ENCODE data around the gene PLEK.
A peak's percentile ranks its signal among the peaks of the same experiment; 100 is the strongest.
"Not testable (repeated sequence)": the region's sequence is repeated elsewhere in the genome, so short reads cannot be mapped to it uniquely, and the experiment has no call there.

The PLEK gene

GRCh38 chr2:68418419-68418818 is 53.3 kb downstream of the PLEK start:
- no peak for DNase-seq

DNA sequence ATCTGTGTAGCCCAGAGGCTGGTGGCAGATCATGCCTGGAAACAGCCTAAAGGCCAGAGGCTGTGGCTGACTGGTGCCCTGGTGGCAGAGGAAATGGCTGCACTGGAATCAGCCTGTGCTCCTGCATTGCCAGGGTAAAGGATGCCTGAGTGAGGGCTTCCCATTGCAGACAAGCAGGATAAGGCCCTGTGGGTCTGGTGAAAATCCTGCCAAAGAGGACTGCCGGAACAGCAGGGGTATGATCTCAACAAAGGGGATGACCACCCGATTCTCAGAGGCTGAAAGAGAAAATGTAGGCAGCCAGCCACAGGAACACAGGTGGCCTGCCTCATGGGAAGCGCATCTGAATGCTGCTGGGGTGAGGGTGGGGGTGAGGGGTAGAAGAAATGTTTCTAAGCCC is 53.8 kb downstream of the PLEK start:
- DNase-seq = no peak

- DNase-seq = no peak
These were observed 55.3 kb downstream of the PLEK start for GRCh38 chr2:68420254-68420910.

GRCh38 chr2:68423966-68424650 is 59.0 kb downstream of the PLEK start:
- DNase-seq = no peak

DNA sequence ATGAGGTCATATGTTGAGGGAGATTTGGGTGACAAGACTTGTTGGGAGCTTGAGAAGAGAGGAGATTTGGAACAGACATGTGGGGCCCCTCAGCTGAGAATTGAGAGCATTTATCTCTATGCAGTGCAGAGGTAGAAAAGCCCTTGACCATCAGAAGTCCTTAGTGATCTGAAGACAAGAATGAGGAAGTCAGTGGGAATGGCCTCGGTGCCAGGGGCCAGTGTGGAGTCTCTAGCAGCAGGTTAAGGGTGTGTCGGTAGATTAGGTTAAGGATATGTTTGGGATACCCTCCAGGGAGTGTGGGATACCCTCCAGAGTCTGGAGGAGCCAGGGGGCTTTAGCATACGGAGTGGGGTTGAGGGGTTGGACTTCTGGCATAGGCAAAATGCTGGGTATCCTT is 60.4 kb downstream of the PLEK start:
- DNase-seq = no peak

DNA sequence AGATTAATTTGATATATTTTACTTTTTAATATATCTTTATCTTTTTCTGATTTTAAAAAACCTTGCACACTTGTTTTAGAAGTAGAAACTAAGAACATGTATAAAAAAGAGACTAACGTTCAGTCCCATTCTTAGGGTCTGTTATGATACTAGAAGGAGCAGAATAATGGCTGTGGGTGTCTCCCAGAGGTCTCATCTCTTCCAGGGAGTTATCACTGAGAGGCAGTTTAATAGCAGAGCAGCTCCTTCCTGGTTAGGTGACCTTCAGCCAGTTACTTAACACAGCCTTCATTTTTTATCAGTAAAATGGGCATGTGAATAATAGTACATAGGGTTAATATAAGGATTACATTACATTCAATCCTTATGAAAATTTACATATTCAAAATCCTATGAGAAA is 61.4 kb downstream of the PLEK start:
- DNase-seq = no peak

GRCh38 chr2:68426848-68427579 is 61.9 kb downstream of the PLEK start:
- no peak for DNase-seq

- DNase-seq = no peak
These were observed 63.0 kb downstream of the PLEK start for GRCh38 chr2:68428126-68428525.

DNA sequence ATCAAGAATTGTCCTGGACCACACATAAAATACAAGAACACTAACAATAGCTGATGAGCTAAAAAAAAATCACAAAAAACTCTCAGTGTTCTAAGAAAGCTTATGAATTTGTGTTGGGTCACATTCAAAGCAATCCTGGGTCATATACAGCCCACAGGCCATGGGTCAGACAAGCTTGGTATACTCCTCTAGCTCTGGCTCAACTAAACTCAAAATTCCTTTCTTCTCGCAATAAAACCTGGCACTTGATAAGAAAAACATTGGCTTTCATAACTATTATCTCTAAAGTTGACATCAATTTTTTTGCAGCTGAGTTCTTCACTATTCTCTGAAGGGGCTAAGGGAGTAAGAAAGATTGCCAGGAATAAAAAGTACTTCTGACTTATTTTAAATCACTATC is 63.7 kb downstream of the PLEK start:
- no peak for DNase-seq

DNA sequence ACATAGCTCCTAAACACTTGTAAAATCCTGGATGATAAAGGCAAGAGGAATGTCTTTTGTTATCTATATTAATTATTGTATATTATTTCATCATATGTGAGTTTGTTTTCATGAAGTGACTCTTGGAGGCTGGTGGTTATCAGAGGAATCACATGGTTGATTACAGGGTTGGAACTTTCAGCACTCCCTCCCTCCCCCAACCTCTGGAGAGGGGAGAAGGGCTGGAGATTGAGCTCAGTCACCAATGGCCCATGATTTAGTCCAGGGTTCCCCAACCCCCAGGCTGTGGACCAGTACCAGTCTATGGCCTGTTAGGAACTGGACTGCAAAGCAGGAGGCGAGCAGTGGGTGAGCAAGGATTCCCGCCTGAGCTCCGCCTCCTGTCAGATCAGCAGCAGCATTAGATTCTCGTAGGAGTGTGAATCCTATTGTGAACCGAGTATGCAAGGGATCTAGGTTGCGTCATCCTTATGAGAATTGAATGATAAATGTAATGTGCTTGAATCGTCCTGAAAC is 64.3 kb downstream of the PLEK start:
- DNase-seq = no peak

DNA sequence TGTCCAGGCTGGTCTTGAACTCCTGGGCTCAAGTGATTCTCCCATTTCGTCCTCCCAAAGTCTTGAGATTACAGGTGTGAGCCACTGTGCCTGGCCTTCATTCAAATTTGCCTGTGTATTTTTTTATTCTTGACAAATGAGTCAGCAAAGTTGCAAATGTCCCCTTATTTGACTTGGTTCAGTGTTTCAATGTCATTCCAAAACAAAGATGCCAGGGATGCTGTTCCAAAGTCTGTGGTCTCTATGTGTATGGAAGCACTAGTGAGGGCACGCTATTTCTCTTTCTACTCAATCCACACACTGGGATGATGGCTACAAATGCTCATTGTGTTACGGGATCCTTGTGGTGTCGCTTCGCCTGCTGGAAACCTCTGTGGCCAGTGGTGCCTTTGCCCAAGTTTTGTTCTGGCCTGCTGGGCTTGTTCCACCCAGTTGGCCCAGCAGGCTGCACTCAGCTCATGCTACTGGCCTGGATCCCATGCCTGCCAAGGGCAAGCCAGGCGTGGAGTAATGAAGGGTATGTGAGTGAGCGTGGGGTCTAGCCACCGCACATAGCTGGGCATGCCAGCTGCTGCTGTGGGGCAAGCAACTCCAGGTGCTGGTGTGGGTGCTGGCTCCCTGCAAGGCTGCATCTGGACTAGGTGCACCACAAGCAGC is 66.4 kb downstream of the PLEK start:
- no peak for DNase-seq

- DNase-seq = no peak
These were observed 67.9 kb downstream of the PLEK start for GRCh38 chr2:68432696-68433658.

DNA sequence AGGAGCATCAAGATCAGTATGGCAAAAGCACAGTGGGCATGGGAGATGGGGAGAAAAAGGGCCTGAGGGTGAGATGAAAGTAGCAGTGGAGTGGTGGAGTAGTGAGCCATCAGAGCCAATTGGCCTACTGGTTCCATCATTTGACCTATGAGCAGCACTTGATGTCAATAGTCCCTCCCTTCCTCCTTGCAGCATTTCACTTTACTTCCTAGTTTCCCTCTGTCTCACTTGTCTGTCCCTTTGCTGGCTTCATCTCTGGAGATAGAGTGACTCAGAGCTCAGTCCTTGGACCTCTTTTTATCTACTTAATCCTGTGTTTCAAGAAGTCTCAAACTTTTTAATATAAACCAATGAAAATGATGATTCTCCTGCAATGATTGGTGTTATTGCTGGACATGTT is 69.9 kb downstream of the PLEK start:
- no peak for DNase-seq

- DNase-seq = no peak
These were observed 70.5 kb downstream of the PLEK start for GRCh38 chr2:68435615-68436014.

- no peak for DNase-seq
These were observed 71.2 kb downstream of the PLEK start for GRCh38 chr2:68436270-68436669.

DNA sequence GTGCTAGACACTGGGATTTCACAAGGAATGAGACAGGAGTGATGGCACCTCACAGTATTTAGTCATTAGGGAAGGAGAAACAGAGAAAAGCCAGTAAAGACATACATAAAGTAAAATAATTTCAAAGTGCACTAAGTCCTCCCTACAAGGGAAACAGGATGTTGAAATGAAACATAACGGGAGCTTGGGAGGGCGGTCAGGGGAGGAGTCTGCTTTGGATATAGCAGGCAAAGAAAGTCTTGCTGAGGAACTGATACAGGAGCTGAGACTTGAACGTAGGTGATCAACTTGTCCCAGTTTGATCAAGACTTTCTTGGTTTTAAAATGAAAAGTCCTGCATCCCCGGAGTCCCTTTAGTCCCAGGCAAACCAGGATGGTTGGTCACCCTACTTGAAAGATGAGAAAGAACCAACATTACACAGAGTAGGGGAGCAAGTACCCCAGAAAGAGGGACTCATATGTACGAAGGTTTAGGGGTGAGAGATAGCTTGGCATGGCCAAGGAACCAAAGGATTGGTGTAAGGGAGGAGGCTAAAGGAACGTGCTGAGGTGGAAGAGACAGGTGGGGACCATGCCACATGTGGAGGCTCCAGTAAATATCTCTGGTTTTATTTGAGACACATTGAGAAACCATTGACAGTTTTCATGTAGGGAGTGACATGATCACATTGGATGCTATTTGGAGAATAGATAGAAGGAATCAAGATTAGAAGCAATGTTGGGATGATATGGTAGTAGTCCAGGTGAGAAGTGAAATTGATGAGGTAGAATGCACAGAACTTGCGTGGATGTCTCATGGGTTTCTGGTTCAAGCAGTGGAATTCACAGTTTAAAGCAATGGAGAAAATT is 73.6 kb downstream of the PLEK start:
- no peak for DNase-seq

DNA sequence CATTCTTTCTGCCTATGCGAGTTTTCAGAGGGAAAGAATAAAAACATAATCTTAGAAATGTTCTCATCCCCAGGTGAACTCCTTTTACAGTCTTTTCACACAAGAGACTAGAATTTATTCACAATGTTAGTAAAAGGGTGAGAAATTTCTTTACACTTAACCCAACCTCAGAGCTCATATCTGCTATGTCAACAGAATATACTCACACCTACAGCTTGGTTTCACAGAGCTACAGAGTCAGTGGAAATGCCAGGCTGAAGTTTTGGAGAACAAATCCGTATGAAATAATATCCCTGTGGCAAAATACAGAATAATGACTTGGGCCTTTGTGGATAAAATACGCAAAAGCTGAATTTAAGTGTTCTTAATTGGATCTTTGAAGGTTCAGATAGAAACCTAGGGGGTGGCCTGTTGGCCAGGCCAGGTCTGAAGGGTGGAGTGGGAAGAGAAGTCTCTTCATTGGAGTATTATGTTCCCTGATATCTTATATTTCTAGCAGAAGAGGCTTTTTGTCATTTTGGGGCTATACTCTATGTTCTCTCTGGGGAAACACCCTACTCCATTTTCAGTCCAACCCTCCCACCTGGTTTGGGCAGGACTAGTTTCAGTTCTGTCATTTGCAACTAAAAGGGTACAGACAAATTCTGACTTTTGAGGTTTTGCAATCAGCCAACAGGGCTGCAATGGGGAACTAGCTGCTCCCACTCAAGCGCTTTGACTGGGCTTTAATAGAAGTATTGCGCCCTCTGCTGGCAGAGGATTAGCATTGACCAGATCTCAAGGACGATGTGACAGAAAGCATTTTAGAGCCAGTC is 76.3 kb downstream of the PLEK start:
- DNase-seq = peak; percentile 61

DNA sequence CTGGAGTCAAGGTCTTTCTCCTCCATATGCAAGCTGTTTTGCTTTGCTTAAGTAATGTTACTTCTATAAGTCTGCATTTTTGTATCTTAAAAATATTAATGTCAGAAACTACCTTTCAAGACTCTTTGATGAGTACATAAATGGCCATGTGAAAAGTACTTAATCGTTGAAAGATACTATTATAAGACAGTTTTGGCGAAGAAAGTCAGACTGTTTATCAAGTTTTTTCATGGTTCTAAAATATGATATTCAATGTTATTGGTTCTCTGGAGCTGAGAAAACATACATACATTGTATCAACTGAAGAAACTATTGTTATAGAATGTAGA is 76.9 kb downstream of the PLEK start:
- DNase-seq = no peak

DNA sequence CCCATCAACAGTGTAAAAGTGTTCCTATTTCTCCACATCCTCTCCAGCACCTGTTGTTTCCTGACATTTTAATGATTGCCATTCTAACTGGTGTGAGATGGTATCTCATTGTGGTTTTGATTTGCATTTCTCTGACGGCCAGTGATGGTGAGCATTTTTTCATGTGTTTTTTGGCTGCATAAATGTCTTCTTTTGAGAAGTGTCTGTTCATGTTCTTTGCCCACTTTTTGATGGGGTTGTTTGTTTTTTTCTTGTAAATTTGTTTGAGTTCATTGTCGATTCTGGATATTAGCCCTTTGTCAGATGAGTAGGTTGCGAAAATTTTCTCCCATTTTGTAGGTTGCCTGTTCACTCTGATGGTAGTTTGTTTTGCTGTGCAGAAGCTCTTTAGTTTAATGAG is 81.3 kb downstream of the PLEK start:
- not testable (repeated sequence) for DNase-seq
